HT1080 (cell line): ENCODE measurements around the gene CRYBG3. TPM values are rescaled to one million over a fixed set of nuclear protein-coding genes. Genes with fewer than 3 reads are reported as not detected.

ENCODE experiments used
- DNase-seq: peaks from one replicate; pipeline ENCODE4 v3.0.0-alpha.2; 2015; ENCODE audit warnings: low read depth
- total RNA-seq: library from RNA; depleted of rRNA; stranded (reverse); fragments of >200 nt; shearing (Covaris generic); gene quantifications from 2 replicates; pipeline ENCODE4 v1.2.3, GENCODE V29; 2014; rRNA removed

The CRYBG3 gene
- total RNA-seq, 1 experiment from 2014 or later, result 10.9 TPM

DNA sequence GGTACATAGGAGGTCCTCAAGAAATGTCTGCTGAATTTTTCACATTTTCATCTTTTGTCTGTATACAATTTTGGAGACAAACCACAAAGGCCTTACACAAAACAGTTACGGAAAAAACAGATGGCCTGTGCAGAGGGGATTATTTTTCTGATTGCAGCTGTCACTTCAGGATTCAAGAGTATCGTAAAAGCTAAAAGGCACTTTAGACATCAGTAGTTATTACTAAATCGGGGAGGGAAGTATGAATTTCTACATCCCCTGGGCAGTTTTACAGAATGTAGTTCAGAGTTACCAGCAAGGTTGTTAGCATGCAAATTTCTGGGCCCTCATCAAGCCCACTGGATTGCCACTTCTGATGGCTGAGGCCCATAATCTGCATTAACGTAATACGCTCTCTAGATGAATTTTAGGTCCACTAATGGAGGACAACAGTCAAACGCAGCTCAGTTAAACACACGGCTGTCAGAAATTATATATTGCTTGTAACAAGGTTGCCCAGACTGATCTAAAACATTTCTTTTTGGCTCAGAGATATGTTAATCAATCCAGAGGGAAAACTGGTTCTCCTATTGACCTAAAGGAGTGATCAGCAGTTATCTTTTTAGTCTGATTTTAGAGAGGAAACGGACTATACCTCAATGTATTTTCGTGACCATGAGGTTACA, 149.3 kb downstream of the CRYBG3 start:
- DNase-seq, result no peak

DNA sequence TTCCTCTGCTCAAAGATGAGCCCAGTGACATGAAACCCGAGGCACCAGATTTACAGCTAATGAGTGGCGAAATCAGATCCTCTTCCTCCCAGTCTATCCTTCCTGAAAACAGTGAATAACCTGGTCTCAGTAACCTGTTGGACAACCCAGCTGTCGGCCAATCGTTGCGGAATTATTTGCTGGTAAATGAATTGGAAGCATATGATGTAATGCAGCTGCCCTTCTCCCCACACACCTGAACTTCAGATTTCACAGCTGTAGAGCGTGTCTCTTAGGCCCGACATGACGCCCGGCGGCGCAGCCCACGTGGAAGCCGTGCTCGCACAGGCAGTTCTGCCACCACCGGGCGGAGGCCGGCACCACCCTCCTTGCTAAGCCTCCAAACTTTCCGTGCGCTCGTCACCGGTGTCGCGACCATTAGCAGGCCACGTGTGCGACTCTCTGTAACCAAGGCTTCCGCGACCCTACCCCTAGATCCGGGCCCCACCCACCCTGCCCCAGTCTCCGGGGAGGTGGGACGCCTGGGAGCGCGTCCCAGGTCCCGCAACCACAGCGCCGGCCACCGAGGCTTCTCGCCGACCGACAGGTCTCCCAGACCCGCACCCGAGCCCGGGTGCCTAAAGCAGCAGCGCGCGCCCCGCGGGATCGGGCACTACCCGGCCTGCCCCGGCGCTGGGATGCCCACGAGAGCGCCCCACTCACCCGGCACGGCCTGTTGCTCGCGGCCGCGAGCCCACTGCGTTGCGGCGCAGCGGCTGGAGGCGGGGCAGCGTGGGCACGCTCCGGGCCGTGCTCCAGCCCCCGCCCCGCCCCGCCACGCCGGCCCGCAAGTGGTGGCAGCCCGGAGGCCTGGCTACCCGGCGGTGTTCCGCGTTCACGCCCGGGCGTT, 150.1 kb downstream of the CRYBG3 start, which contains the start of gene RIOX2:
Gene RIOX2, minus strand, starts transcription at position 753 of the 889 bp plus-strand sequence. CDS start 4,838 bp downstream, outside the sequence.
- peak; percentile 60 for DNase-seq

DNA sequence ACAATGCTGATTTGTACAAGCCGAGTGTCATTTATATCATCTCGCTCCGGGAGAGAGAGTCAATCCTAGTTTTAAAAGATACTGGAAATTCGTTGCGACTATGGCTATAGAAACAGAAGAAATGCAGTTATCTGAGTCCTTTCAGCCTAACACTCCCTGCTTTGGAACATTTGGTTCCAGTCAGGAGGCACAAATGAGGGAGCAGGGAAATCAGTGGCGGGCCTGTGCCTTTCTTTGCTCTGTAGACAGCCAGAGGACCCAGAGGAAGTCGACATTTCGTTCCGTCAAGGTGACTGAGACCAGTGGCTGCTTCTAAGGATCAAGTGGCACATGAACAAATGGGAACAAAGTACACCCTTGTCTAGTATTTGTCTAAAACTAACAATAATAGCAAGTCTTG, 151.2 kb downstream of the CRYBG3 start:
- no peak for DNase-seq

DNA sequence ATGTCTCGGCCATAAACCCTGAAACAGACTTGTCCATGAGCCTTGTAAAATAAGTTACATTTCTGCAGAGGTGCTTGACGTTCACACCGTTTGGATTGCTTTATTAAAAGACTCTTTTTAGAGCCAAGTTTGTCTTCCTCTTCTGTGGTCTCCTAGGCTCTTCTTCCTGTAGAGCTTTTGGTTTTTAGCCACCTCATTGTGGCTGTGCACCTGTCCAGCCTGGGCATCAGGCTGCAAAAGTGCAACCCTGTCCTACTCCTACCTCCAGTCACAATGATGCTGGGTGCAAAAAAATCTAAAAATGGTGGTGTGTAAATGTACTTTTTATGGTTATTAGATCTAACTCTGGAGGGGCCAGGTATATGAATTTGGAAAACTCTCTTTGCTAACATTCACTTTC, 153.2 kb downstream of the CRYBG3 start:
- DNase-seq, result no peak

DNA sequence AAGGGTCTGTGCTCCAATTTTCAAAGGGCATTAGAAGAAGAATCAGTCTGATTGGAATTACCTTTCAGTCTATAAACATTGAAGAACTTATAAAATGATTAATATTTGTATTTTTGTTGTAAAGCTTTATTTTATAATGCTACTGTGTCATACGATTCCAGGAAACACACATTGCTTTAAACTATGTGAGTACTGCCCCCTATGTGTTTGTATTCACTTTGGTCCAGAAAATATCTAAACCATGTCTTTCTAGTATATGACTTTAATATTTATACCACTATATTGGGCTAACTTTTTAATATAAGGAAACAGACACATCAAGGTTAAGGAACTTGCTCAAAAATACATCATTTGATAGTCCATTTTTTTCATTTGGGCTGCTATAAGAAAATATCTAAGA, 153.7 kb downstream of the CRYBG3 start:
- no peak for DNase-seq

DNA sequence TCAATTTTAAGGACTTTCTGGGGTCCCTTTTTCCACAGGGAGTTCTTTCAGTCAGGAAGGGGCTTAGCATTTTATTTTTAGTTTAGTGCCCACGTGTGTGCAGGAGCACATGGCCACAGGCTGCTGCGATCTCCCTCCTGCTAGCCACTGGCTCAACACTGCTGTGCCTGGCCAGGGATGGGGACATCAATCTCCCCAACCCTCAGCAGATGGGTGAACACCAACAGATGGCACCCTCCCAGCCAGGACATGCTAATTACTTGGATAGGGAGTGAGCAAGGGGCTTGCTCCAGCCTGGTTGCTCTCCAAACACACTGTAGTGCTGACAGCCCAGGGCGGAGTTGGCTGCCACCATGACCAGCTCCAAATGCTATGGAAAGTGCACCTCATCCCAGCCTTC, 157.8 kb downstream of the CRYBG3 start:
- DNase-seq, result no peak

DNA sequence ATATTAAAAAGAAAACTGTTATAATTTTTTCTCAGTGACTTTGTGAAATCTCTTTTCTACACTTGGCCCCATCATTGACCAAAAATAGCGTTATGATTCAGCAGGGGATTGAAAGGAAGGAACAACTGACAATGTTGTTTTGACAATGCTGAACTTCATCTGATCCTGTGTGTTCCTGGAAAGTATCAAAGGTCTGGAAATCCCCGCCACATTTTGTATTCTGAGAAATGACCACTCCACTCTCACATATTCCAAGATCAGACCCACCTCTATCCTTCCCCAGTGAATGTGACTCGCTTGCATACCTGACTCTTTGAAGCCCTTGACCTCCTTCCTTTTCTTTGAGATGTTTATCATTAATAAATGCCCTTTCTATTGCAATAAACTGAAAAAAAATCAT, 160.1 kb downstream of the CRYBG3 start:
- no peak for DNase-seq

DNA sequence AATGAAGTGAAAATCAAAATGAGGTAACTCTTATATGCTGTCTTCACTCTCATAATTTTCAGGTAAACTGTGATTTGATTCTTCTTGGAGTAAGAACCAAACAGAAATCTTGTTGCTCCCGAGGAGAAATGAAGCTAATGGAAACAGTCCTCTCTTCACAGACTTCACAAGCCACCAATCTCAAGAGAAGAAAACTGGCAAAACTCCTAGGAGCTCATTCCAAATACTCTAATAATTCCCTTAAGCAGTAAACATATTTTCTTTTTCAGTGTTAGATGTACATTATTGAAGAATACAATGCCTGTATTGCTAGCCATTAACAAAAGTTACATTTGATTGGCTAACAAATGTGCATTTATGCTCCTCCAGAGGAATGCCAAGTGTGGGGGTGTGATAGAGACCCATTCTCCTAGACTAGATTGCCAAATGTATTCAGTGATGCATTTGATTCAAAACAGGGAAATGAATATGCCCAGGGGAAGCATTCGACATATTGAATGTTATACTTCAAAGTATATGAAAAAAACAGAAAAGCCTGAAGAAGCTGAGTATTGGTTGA, 162.2 kb downstream of the CRYBG3 start:
- no peak for DNase-seq

DNA sequence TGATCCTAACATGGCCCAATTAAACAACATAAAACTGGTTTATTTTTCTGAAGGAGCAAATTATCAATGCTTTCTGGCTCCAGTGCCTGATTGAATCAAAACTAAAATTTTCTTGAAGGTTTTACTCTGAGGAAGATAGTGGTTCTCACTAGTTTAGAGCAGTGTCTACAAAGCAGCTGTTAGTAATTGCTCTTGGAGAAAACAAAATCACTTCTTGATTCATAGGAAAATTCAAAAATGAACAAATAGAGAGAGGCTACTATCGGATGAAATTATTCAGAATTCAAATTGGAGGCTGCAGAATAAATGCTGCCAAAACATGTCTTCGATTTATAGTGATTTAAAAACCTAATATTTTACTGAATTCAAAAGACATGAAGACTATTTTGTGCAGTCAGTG, 165.5 kb downstream of the CRYBG3 start:
- DNase-seq, result no peak

DNA sequence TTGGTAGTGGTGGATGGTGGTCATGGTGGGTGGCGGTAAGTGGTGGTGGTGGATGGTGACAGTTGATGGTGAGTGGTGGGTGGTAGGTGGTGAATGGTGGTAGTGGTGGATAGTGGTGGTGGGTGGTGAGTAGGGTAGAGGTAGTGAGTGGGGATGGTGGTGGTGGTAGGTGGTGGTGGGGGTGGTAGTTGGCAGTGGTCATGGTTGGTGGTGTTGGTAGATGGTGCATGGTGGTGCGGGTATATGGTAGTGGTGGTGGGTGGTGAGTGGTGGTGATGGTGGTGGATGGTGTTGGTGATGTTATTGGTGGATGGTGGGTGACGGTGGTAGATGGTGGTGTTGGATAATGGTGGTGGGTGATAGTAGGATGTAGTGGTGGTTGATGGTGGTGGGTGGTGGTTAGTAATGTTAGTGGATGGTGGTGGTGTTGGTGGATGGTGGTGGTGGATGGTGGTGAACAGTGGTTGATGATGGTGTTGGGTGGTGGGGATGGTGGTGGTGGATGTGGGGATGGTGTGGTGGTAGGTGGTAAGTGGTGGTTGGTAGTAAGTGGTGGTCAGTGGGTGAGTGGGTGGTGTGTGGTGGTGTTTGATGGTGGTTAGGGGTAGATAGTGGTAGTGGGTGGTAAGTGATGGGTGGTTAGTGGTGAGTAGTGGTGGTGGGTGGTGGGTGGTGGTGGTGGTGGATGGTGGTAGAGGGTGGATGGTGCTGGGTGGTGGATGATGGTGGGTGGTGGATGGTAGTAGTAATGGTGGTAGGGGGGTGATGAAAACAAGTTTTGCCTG, 167.2 kb downstream of the CRYBG3 start:
- DNase-seq, result no peak

DNA sequence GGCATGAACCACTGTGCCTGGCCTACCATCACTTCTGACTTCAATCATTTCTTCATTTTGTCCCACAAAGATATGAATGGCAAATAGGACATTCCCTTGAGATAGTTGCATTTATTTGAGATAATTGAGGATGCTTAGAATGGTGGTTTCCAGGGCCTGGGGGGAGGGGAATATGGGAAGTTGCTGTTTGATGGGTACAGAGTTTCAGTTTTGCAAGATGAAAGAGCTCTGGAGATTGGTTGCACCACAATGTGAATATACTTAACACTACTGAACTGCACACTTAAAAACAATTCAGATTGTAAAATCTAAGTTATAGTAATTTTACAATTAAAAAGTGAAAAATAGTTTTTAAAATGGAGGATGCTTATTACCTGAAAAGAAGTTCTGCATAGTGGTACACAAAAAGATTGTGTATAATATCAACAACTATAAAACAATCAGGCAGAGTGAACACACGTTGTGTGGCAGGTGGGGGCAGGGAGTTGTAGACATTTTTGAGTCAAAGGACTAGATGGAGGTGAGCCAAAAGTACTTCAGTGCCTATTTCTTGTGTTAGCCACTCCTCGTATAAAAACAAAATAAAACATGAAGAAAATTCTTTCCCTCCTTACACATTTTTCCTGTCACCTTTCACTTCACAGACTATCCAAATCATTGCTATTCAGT, 168.9 kb downstream of the CRYBG3 start:
- DNase-seq, result no peak

DNA sequence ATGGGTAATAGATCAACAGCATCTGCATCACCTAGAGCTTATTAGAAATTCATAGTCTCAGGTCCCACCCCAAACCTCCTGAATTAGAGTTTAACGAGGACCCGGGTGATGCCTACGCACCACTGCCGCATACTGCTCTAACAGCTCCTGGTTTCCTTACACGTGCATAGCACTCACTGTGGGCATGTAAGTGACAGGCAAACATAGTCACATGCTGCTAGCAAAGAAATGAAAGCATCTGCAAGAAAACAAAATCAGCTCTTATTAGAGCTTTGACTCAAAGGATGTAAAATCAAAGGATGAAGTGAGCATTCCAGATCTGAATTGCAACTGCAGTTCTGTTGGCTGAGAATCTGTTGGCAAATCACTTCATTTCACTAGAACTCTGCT, 169.5 kb downstream of the CRYBG3 start:
- no peak for DNase-seq

DNA sequence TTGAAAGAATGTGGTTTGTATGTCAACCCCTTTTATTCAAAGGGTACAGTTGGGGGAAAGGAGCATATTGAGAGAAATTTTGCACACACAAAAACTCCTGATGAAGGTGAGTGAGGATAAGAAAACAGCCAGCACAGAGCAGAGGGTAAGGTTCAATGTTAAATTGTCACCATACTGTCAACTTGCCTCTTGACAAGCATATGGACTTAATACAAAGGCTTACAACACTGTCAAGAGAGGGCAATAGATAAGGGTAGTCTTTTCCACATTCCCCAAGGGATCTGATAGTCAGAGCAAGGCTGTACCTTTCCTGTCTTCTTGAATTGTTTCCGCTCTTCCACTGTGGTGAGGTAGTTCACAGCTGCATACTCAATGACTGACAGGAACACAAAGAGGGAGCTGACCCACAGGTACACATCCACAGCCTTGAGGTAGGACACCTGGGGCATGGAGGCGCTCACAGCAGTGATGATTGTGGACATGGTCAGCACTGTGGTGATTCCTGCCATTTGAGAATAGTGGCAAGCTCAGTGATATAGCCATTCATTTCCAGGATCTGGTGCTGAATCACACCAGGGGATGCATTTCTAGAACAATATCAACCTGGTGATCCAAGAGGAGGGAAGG, 170.8 kb downstream of the CRYBG3 start:
- DNase-seq, result no peak

DNA sequence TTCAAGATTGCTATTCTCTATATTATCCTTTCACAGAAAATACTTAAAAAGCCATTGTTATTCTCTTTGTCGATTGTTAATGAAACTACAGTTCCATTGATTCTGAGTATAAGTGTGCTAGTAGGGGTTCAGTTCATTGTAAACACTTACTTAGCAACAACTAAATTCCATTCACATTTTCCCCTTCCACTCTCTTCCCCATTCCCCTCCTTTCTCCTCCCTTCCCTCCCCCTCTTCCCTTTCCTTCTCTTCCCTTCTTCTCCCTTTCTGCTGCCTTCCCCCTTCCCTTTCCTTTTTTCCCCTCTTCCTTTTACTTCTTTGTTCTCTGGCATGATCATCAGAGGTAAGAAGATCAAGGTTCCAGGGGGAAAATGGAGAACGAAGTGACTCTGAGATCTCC, 171.7 kb downstream of the CRYBG3 start:
- no peak for DNase-seq

DNA sequence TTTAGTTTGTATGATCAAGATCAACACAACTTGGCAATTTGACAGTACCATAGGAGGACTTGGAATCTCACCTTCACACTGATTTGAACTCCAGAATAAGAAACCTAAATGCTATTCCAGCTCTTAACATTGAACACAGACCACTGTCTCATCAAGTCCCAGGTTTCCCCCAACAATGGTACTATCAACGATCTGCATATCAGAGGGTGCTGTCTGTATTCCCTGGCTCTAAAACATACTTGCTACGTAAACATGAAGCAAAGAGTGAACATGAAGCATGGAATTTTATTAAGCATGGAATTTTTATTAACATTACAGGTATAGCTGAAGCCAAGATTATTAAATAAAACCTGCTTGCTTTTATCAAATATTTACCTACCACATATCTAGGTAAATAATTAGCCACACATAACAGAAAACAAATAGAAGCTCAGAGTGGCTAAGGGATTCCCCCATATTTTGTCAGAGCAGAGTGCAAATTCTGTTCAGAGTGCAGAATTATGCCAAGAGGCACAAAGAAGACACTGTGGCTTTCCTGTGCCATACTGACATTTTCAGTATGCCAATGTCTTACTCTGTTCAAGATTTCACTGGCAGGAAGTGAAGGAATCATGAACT, 172.6 kb downstream of the CRYBG3 start:
- no peak for DNase-seq

Other genes starting within 250 kb of the CRYBG3 start
- 7.3 and 8.3 TPM in 2 replicates for gene ARL6, start 57.3 kb upstream of the CRYBG3 start, total RNA-seq
- gene RIOX2, start 150.4 kb downstream of the CRYBG3 start, total RNA-seq, result 39.4 and 43.1 TPM in 2 replicates
- not detected in 2 replicates for gene GABRR3, start 213.3 kb downstream of the CRYBG3 start, total RNA-seq